ENCODE results near the gene ARMCX2. TPM values are rescaled to one million over a fixed set of nuclear protein-coding genes. Genes with fewer than 3 reads are reported as not detected.

The ARMCX2 gene
- total and polyA plus RNA-seq, 2 of the 4 experiments (the other 2 are of a cell fraction): 63.6 to 109 TPM

DNA sequence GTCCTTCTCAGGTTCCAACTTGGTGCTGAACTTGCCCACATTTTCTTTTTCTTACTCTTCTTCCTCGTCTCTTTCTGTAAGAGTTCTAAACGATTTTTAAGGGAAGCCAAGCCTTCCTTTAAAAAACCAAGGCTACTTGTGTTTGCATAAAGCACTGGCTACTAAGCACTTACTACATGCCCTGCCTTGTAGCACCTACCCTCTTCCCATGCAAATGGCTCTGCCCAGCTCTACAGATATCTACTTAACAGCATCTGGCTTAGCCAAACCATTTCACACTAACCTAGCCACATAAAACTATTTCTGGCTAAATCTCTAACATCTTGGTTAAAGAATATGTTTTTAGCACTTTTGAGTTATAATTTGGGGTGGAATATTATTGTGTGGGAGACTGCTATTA, 26.9 kb upstream of the ARMCX2 start:
- no TSS peak for BruUV-seq (replicated peaks)
- H3K4me2 ChIP-seq (ENCODE audit: low read depth, low read length): no peak overlapping the region
- no peaks in the 10 kb centered on the region for H3K79me1 ChIP-seq (ENCODE audit: low read depth in 1 of 2, low read length in 2 of 2)
- no peak overlapping the region for H4K8ac ChIP-seq (ENCODE audit: low read depth in 2 of 2, low read length in 2 of 2)
- H3K23ac ChIP-seq (ENCODE audit: low read depth, low read length): no peak overlapping the region
- H2AK5ac ChIP-seq (ENCODE audit: low read depth, low read length): no peak overlapping the region
- no peak overlapping the region for H3K27ac ChIP-seq (ENCODE audit: insufficient read depth, low read length)
- no peak overlapping the region for H2AFZ ChIP-seq (replicated peaks; ENCODE audit: low read length, poor library complexity)
- H2BK15ac ChIP-seq (ENCODE audit: low read depth, low read length): no peak overlapping the region
- POLR2A ChIA-PET (ENCODE audit: unreplicated experiment): no interaction called here
- H3K9ac ChIP-seq (ENCODE audit: low read depth, low read length): no peak overlapping the region
- H3K18ac ChIP-seq (ENCODE audit: low read depth, low read length): no peak overlapping the region
- DNase-seq: no peak
- no peak overlapping the region for H3K4ac ChIP-seq (ENCODE audit: low read depth, low read length)
- H2BK20ac ChIP-seq (ENCODE audit: low read depth, low read length): no peak overlapping the region
- H3K9me3 ChIP-seq (ENCODE audit: control insufficient read depth, insufficient read depth, low read length): no peaks in the 10 kb centered on the region
- CTCF ChIA-PET: no interaction called here
- ATAC-seq (ENCODE audit: low read depth): no peak
- no peak overlapping the region for H2BK5ac ChIP-seq (ENCODE audit: low read depth, low read length, poor library complexity, severe bottlenecking)
- no peak overlapping the region for H3K4me3 ChIP-seq (ENCODE audit: insufficient read depth, low read depth, low read length)
- intact Hi-C loops (cut with micrococcal nuclease): no loop called here
- H3K27me3 ChIP-seq (ENCODE audit: control insufficient read depth, insufficient read depth, low read length): peaks cover 6% of the 10 kb centered on the region
- 60% methylated on average over 1 of the region's 2 CpGs; no CpG with 5 or more reads in 1 of the 2 experiments for WGBS, 2 experiments (ENCODE audit: extremely low coverage in 2 of 2, insufficient read length in 1 of 2)
- H4K91ac ChIP-seq (ENCODE audit: insufficient read depth, low read depth, low read length): no peak overlapping the region
- H2AK9ac ChIP-seq (replicated peaks; ENCODE audit: low read depth, low read length, poor library complexity): no peak overlapping the region
- dilution Hi-C loops (cut with HindIII; ENCODE audit: low sequenced_read_pairs, unreplicated experiment): no loop called here
- TF ChIP-seq MAFK (IDR thresholded peaks at IDR 0.05; ENCODE audit: low read depth, low read length) (no peak), RAD21 (IDR thresholded peaks at IDR 0.05; ENCODE audit: low read length) (no peak), MAZ (IDR thresholded peaks at IDR 0.05; ENCODE audit: borderline replicate concordance, low read depth, low read length) (no peak), POLR2A (IDR thresholded peaks at IDR 0.05; ENCODE audit: low read depth, low read length) (no peak), FOS (IDR thresholded peaks at IDR 0.05; ENCODE audit: low read depth, low read length) (no peak)
- H4K20me1 ChIP-seq (ENCODE audit: insufficient read depth, low read length): no peaks in the 10 kb centered on the region
- H4K5ac ChIP-seq (ENCODE audit: low read depth, low read length): no peak overlapping the region
- H3K56ac ChIP-seq (ENCODE audit: extremely low read depth, insufficient read depth, low read length): no peak overlapping the region
- H3K9me1 ChIP-seq (ENCODE audit: insufficient read depth, low read length): no peaks in the 10 kb centered on the region
- in situ Hi-C loops (cut with MboI; ENCODE audit: low sequenced_read_pairs): no loop called here
- no peak overlapping the region for H3K14ac ChIP-seq (replicated peaks; ENCODE audit: low read depth, low read length)
- no peak overlapping the region for H2BK120ac ChIP-seq (ENCODE audit: low read depth, low read length)
- no peaks in the 10 kb centered on the region for H3K4me1 ChIP-seq (ENCODE audit: control insufficient read depth, insufficient read depth, low read length)
- no peaks in the 10 kb centered on the region for H3K36me3 ChIP-seq (ENCODE audit: control insufficient read depth, insufficient read depth, low read length)

Measured in IMR-90 (cell line).